GM18507 (cell line): Measurements from ENCODE around the gene EXTL1.

Experiments
- DNase-seq: peaks from one replicate; pipeline ENCODE4 v3.0.0; 2011; ENCODE audit warnings: low read depth; ENCODE audit not compliant: insufficient read length; ENCODE audit errors: extremely low spot score
- FAIRE-seq: peaks from 2 replicates; lab custom pipeline; 2011; peaks lifted over from hg19 to GRCh38; lab: Jason Lieb, UNC

The EXTL1 gene

DNA sequence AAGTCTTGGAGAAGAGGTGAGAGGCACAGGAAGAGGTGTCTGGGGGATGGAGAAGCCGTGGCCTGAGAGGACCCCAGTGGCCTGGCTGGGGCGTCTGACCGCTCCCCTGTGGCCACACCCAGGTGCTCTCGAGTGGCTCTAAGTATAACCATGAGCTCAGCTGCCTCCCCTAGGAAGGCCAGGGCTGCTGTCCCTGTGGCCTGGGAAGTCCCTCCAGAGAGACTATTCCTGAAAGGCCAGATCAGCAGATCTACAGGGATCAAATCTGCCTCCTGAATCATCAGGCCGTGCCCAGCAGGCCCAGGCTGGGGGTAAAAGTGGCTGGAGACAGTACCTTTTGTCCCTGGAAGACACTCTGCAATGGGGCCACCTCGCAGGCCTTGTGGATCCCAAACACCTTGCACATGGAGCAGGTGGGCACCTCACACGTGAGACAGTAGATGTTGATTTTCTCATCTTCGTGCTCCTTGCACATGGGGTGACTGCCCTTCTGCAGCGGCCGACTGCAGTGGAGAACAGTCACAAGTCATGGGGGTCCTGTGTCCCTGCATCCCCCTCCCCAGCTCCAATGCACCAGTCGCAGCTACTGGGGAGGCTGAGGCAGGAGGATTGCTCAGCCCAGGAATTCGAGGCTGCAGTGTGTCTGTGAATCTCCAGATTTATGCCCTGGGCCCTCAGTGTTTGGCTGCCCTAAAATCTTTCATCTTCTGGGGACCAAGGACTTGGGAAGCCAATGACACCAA is 39.4 kb downstream of the EXTL1 start:
- DNase-seq, result no peak
- FAIRE-seq, result no peak

DNA sequence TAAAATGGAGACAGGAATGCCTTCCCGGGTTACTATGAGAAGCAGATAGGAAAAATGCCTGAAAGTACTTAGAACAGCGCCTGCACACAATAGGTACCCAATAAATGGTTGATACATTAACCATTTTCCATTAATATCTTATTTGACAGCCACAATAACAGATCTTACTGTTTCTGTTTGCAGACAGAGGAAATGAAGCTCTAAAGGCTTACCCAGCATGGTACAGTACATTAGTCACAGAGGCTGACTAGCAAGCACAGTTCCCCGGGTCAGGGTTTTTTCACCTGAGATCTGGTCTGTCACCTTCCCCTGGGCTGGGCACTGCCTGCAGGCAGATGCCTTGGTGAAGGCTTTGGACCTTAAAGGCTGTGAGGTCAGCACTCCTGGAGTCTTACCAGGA is 43.0 kb downstream of the EXTL1 start:
- DNase-seq, result peak; percentile 56
- peak; percentile 89 for FAIRE-seq

DNA sequence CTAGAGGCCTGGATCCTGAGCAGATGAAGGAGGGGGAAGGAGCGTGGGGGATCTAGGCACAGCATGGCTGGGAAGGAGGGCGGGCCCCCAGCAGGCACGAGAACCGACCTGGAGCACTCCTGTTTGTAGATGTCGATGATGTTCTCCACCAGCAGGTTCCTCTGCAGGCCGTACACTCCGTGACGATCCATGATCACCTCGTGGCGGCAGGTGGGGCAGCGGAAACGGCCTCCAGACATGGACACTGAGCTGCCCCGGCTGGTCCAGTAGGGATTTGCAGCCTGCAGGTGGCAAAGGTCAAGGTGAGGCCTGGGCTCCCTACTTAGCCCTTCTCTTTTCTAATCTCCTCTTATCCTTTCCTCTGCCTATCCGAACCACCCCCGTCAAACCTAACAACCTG is 44.6 kb downstream of the EXTL1 start:
- FAIRE-seq, result no peak

DNA sequence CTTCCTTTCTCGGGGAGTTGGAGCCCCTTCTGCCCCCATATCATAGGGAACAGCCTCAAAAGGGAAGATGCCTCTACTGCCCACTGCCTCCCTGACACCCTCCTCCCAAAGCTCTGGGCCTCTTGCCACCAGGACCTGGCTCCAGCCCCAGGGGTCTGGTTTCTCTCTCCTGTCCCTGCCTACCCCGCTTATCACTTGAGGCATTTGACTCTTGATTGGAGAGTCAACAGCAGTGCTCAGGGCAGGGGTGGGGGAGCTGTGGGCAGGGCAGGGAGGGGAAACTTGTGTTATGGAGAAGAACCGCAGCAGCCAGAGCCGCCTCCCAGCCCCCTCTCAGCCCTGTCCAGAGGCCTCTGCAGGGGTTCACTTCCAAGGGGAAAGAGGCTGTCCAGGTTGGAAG is 45.3 kb downstream of the EXTL1 start:
- DNase-seq (no peak), FAIRE-seq (no peak)

More for the DNA sequence above, 44.6 kb downstream of the EXTL1 start:
- no peak for DNase-seq

DNA sequence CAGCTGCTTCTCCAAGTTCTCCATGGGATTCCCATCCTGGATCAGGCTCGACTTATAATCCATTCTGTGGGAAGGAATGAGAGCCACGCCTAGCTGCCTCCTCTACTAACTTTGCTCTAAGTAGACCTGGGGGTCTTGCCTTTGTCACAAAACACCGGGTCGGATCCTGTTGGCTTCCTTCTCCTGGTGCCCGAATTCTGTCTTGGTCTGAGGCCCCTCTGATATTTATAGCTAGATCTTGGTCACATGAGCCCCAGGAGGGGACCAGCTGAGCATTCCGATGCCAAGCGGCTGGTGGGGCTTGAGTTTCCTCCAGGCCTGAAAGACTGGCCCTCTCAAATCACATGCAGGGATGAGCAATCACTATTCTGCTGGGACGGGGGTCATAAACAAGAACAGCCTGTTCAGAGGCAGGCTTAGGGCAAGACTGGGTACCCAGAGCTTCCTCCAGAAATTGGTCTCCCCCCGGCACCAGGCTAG is 45.9 kb downstream of the EXTL1 start, which contains the start of gene TRIM63:
Gene TRIM63 (minus strand): TSS at position 199 of the 480 bp plus-strand sequence. CDS start 136 bp downstream, at position 63.
- no peak for DNase-seq

DNA sequence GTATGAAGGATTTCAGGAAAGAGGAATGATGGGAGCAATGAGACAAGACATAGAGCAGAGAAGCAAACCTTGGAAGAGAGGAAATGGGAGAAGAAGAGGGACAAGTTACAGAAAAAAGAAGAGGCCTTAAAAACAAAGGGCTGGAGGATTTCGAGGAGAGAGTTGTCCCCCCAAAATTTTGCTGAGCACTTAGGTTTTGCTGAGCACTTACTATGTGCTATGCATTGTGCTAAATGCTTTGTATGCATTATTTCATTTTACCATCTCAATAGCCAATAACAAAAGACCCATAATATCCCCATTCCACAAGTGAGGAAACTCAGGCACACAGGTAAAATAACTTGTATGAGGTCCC is 48.3 kb downstream of the EXTL1 start:
- no peak for FAIRE-seq
- DNase-seq, result no peak

More for the DNA sequence above, 45.9 kb downstream of the EXTL1 start, which contains the start of gene TRIM63:
- no peak for FAIRE-seq

DNA sequence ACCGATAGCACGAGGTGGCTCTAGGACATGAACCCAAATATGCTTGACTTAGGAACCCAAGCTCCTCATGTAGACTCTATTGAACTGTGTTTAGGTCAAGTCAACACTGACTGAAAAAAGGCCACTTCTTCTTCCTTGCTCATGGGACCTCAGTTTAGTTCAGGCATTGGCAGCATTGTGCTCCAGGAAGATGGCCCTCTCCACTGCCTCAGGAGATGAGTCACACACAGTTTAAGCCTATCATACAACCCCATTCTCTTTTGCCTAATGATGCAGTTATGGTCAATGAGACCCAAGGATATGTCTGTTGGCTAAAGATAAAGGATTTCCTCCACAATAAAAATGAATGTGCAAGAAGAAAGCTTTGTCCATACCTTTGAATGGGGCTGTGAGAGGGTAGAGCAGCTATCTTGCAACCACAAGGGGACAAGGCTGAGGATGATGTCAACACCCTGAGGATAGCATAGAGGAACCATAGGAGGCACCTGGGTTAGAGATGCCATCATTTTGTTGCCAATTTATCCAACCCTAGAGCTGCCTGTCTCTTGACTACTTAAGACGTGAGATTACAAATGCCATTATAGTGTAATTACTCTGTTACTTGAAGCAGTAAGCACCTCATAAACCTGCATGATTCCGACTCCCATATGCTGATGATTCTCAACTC is 48.9 kb downstream of the EXTL1 start:
- DNase-seq (no peak), FAIRE-seq (no peak)

DNA sequence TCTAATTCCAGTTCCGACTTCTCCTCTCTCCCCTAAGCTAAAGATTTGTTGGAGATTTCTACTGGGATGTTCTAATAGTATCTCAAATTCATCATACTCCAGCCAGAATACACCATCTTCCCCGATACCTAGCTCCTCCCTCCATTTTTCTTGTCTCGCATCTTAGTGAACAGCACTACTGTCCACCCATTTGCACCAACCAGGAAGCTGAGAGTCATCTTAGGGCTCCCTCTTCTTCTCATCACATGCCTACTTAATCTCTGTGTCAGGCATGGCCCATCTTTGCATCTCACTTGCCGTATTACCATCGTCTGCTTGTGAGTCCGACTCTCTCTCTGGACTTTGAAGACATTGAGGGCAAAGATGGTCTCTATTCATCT is 49.4 kb downstream of the EXTL1 start:
- FAIRE-seq (no peak), DNase-seq (no peak)

DNA sequence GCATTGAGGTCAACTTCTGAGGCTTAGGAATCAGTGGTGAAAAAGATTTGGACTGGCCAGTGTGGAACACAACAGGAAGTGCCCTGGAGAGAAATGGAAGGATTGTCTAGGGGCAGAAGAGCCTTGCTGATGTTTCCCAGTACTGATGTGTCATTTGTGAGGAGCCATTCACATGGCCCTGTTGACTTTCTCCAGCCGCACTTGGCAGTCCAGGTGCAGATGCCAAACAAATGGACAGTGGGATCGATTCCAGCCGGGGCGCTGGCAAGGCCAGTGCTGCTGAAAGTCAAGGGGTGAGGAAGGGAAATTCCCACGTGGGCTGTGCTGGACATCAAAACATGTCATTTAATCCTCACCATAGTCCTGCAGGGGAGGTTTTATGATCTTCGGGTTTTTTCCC is 50.7 kb downstream of the EXTL1 start:
- FAIRE-seq (no peak), DNase-seq (no peak)

DNA sequence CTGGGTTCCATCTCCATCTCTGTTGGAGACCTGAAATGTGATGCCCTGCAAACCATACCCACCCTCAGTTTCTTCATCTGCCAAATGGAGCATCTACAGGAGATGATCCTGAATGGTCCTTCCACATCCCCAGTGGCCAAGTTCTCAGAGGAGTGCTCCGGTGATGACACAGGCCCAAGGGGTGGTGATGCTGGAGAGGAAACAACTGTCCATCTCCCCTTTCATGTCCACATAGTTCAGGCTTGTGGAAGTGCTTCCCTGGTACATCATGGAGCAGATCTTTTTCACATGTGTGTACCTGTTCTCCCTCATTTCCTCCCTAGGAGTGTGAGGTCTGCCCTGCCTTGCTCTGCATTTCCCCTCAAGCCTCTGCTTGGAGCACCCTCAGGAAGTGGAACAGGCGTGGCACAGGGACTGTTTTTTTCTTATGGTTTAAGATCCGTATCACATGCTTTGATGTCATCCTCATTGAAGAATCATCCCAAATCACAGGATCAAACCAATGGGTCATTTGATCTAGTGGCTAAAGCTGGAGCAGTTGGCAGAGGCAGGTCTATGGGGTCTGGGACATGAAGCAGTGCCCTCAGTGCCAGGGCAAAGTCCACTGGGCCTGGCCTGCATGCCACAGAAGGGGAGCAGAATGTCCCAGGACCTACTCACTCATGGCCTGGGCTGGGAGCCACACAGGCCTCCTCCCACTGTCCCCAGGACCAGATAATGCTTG is 54.0 kb downstream of the EXTL1 start:
- no peak for FAIRE-seq
- DNase-seq, result no peak

DNA sequence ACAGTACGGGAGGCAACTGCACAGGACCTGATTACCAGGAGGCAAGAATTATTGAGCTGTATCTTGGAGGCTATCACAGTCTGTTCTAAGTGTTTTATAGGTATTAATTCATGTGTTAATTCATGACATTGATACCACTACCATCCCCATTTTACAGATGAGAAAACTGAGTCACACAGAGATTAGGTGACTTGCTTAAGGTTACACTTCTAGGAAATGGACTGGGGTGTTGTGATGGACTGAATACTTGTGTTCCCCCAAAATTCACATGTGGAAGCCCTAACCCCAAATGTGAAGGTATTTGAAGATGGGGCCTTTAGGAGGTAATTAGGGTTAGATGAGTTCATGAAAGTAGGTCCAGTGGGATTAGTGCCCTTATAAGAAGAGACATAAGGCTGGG is 55.9 kb downstream of the EXTL1 start:
- no peak for DNase-seq
- FAIRE-seq, result no peak

DNA sequence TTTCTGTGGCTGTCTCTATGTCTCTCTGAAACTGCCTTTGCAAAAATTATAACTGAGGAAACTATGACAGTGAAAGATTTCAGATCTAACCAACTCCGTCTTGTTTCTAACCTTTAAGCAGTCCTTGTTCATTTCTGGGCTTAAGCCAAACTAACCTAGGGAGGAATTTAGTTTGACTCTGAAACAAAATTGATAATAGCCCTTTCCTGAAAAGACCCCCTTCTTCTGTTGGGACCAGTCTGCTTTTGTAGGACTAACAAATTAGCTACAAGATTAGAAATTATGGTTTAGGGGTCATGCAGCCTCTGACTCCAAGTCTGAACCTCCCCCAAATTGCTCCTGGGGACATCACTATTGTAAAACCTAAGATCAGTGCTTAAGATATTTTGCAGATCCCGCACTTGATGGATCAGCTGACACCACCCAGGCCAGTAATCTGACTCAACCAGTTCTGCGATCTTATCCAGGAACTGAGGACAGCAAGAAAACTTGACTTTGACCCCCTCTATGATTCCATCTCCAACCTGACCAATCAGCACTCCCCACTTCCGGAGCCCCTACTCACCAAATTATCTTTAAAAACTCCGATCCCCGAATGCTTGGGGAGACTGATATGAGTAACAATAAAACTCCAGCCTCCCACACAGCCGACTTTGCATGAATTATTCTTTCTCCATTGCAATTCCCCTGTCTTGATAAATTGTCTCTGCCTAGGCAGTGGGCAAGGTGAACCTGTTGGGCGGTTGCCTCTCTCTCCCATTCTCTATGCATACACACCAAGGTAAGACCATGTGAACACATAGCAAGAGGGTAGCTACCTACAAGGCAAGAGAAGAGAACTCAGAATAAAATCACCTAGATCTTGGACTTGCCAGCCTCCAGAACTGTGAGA is 57.0 kb downstream of the EXTL1 start:
- FAIRE-seq (no peak), DNase-seq (no peak)

DNA sequence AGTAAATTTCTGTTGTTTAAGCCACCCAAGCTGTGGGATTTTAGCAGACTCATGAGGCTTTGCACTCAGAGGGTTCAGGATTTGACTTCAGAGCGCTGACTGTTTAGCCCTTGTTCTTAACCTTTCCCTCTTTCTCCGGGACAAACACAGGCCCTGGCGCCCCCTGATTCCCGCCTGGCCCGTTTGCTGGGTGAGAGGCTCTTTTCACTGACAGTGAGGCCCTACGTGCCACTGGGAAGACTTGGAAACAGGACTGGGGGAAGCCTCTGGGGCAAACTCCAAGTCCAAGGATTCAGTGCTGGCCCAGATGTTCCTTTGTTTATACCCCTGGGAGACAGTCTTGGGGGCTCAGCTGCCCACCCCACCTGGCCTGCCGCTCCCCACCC is 57.6 kb downstream of the EXTL1 start:
- DNase-seq, result no peak
- no peak for FAIRE-seq

DNA sequence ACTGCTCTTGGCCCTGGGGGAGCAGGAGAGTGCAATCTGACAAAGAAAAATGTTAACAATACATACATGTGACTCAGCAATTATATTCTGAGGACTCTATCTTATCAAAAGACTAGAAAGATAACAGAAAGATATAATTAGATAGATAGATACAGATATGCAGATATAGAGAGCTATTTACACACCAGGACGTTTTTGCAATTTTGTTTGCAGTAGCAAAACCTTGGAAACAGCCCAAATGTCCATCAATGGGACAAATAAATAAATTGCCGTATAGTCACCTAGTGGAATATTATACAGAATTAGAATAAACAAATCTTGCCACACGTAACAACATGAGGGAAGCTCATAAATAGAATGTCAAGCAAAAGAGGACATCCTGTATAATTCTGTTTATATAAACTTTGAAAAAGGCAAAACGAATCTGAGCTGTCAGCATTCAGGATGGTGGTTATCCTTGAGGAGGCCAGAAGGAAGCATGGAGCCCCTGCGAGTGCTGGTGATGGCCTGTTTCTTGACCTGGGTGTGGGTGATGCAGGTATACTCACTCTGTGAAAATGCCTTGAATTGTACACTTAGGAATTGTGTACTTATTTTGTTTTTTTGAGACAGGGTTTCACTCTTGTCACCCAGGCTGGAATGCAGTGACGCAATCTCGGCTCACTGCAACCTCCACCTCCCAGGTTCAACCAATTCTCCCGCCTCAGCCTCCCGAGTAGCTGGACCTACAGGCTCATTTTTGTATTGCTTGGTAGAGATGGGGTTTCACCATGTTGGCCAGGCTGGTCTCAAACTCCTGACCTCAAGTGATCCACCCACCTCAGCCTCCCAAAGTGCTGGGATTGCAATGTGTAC is 58.6 kb downstream of the EXTL1 start:
- no peak for DNase-seq
- no peak for FAIRE-seq

DNA sequence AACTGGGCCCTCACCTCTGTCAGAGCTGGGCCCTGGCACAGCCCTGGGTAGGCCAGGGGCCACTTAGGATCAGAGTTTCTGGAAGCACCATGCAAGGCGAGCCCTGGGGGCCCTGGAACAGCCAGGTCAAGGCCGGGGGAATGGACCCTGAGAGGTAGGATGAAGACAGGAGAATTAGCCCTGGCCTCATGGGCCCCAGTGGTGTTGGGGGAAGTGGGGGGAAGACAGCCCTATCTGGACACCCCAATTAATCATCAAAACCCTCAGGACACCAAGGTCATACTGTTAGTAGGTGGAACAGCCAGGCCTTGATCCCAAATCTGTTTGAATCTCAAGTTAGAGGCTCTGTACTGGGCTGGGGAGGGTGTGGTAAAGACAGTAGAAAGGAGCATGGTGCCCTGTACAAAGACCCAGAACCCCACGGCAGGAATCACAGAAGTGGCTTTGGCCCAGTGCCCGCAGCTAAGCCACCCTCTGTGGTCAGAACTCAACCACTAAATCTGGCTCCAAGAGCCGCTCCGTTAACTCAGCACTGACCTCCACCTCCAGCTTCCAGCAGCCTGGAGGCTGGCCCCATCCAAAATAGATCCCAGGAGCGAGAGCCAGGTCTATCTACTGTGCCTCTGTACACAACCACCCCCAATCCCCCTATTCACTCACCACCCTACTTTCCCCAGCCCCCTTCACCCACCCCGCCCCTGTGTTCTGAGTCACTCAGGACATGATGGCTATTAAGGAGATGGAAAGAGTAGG is 59.9 kb downstream of the EXTL1 start:
- DNase-seq (no peak), FAIRE-seq (no peak)

DNA sequence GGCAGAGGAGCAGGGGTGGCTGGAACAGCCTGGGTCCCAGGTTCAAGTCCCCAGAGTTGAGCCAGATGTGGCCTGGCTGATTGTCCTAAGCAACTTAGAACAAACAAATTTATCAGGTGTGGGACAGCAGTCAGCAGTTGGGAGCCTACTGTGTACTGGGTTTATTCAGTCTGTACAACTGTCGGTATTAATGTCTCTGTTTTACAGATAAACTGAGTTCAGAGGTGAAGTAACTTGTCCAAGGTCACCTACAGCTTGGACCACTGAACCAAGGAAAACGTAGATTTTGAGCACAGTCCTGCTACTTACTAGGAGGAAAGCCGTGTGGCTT is 60.4 kb downstream of the EXTL1 start:
- FAIRE-seq, result no peak

DNA sequence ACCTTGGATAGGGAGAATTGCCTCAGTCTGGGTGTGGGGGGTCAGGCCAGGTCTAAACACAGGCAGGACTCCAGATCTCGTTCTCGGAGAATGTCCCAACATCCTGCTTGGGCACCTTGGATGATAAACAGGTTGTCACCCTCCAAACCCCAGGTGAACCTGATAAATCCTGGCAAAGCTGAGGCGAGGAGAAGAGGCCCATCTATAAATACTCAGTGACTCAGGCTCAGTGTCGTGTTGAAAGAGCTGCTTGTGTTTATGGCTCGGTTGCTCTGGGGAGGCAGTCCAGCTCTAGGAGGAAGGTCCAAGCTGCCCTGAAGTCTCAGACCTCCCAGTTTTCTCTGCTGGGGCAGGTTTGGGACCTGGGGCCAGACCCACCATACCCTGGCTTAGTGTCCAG is 61.6 kb downstream of the EXTL1 start:
- DNase-seq (no peak), FAIRE-seq (no peak)

More for the DNA sequence above, 60.4 kb downstream of the EXTL1 start:
- DNase-seq, result no peak

DNA sequence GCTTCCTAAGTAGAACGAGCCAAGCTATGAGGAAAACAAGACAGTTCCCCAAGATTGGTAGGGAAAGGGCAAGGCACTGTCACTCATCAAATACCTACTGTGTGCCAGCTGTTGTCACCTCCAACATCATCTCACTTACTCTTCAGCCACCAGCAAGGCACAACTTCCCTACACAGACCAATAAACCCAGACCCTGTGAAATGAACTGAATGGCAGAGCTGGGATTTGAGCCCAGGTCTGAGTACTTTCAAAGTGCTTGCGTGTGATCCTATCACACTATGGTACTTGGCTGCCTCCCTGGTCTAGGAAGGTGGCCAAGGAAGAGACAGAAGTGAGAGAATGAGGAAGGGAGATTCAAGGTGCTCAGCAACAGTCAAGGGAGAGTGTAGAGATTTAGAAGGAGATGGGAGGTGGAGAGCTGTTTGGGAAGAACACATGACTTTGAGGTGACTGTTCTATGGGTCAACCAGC is 62.6 kb downstream of the EXTL1 start:
- FAIRE-seq, result no peak

More for the DNA sequence above, 62.6 kb downstream of the EXTL1 start:
- DNase-seq, result no peak
